ENCODE measurements around the gene ASB14. TPM values are rescaled to one million over a fixed set of nuclear protein-coding genes. Genes with fewer than 3 reads are reported as not detected.

Gene ASB14
- total and polyA plus RNA-seq, 2 donors (not counting 1 experiment from before 2014, with no cell fraction given): not detected

DNA sequence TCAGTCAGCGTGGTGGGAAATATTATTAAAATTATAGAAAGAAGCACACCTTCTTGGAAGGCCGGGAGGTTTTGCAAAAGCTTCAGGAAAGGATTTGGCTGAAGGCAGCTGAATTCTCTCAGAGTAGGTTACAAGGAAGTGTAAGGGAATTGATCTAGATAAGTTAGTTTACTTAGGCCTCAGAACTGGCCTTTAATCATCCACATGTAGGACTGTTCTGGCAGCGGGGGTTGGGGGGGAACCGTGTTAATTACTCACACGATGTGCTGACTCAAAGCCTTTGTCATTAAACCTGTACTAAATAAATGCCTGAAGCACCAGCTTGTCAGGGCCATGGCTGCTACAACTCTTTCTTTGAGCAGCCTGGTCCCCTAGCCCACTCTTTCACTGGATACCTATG is 12.8 kb downstream of the ASB14 start:
- CTCF ChIA-PET: interaction anchor here (0.7 kb wide), 1 partner anchor 682 kb away, joined by 3 read pairs; no protein-coding TSS in a partner anchor
- peaks cover 4% of the 10 kb centered on the region for H3K9me3 Mint-ChIP-seq (ENCODE audit: insufficient read depth)
- WGBS (ENCODE audit: insufficient coverage): 100% methylated on average over 1 of the region's 5 CpGs

GRCh38 chr3:57278237-57278636 is 14.2 kb downstream of the ASB14 start:
- H3K4me2 ChIP-seq (replicated peaks; ENCODE audit: low read depth, low read length, poor library complexity, severe bottlenecking): no peak overlapping the region
- intact Hi-C loops (cut with micrococcal nuclease): no loop called here
- H2AFZ ChIP-seq (ENCODE audit: insufficient read depth, low read depth, low read length, poor library complexity, severe bottlenecking): no peak overlapping the region
- Mint-ChIP-seq H3K4me1 (no peaks in the 10 kb centered on the region), H3K27me3 (no peaks in the 10 kb centered on the region), H3K9me3 (ENCODE audit: insufficient read depth) (peaks cover 4% of the 10 kb centered on the region), H3K4me3 (no peak overlapping the region), H3K27ac (no peak overlapping the region)
- no peak overlapping the region for H3K27ac ChIP-seq (ENCODE audit: low read length in 2 of 2)
- H3K36me3 ChIP-seq (replicated peaks in 1 of 2; ENCODE audit: control extremely low read depth in 1 of 2, control insufficient read depth in 1 of 2, extremely low read depth in 1 of 2, insufficient read depth in 2 of 2, low read length in 1 of 2): peaks cover 0 to 5% of the 10 kb centered on the region in 2 experiments
- ATAC-seq (ENCODE audit: low read depth): no peak
- no peaks in the 10 kb centered on the region for H3K79me2 ChIP-seq (ENCODE audit: control insufficient read depth, insufficient read depth, low read length)
- POLR2A ChIA-PET: no interaction called here
- whole genome bisulfite sequencing (ENCODE audit: insufficient coverage): 100% methylated on average over 1 of the region's 1 CpG
- H4K20me1 ChIP-seq (ENCODE audit: control insufficient read depth, insufficient read depth, low read length, poor library complexity, severe bottlenecking): no peaks in the 10 kb centered on the region
- no peaks in the 10 kb centered on the region for H3K4me1 ChIP-seq (ENCODE audit: control insufficient read depth in 2 of 2, insufficient read depth in 2 of 2, low read length in 2 of 2)
- TF ChIP-seq CTCF (IDR thresholded peaks at IDR 0.05) (no peak), EZH2 (IDR thresholded peaks at IDR 0.05; ENCODE audit: borderline replicate concordance, insufficient read depth, low read depth, low read length, poor library complexity, severe bottlenecking) (no peak)
- CTCF ChIA-PET: no interaction called here
- H3K4me3 ChIP-seq (ENCODE audit: control extremely low read depth in 1 of 5, extremely low read depth in 1 of 5, insufficient read depth in 1 of 5, low read depth in 2 of 5, low read length in 4 of 5): no peak overlapping the region
- H3K9ac ChIP-seq (ENCODE audit: low read length): no peak overlapping the region
- H3K9me3 ChIP-seq (ENCODE audit: control extremely low read depth in 1 of 3, control insufficient read depth in 2 of 3, insufficient read depth in 1 of 3, low read length in 2 of 3): peaks cover 0 to 12% (median 0%) of the 10 kb centered on the region in 3 donors
- DNase-seq: no peak
- H3K27me3 ChIP-seq (replicated peaks in 1 of 4; ENCODE audit: control extremely low read depth in 1 of 4, control insufficient read depth in 3 of 4, insufficient read depth in 4 of 4, low read length in 3 of 4): no peaks in the 10 kb centered on the region

More for the DNA sequence above, 12.8 kb downstream of the ASB14 start:
- intact Hi-C loops (cut with micrococcal nuclease): no loop called here
- Histone ChIP-seq H3K27me3 (replicated peaks in 1 of 4; ENCODE audit: control extremely low read depth in 1 of 4, control insufficient read depth in 3 of 4, insufficient read depth in 4 of 4, low read length in 3 of 4) (no peaks in the 10 kb centered on the region), H2AFZ (ENCODE audit: insufficient read depth, low read depth, low read length, poor library complexity, severe bottlenecking) (no peak overlapping the region), H3K4me1 (ENCODE audit: control insufficient read depth in 2 of 2, insufficient read depth in 2 of 2, low read length in 2 of 2) (no peaks in the 10 kb centered on the region), H4K20me1 (ENCODE audit: control insufficient read depth, insufficient read depth, low read length, poor library complexity, severe bottlenecking) (no peaks in the 10 kb centered on the region), H3K4me3 (ENCODE audit: control extremely low read depth in 1 of 5, extremely low read depth in 1 of 5, insufficient read depth in 1 of 5, low read depth in 2 of 5, low read length in 4 of 5) (no peak overlapping the region), H3K27ac (ENCODE audit: low read length in 2 of 2) (no peak overlapping the region), H3K36me3 (replicated peaks in 1 of 2; ENCODE audit: control extremely low read depth in 1 of 2, control insufficient read depth in 1 of 2, extremely low read depth in 1 of 2, insufficient read depth in 2 of 2, low read length in 1 of 2) (peaks cover 0 to 5% of the 10 kb centered on the region in 2 experiments), H3K9ac (ENCODE audit: low read length) (no peak overlapping the region), H3K79me2 (ENCODE audit: control insufficient read depth, insufficient read depth, low read length) (no peaks in the 10 kb centered on the region), H3K4me2 (replicated peaks; ENCODE audit: low read depth, low read length, poor library complexity, severe bottlenecking) (no peak overlapping the region), H3K9me3 (ENCODE audit: control extremely low read depth in 1 of 3, control insufficient read depth in 2 of 3, insufficient read depth in 1 of 3, low read length in 2 of 3) (peaks cover 0 to 12% (median 0%) of the 10 kb centered on the region in 3 donors)
- TF ChIP-seq EZH2 (IDR thresholded peaks at IDR 0.05; ENCODE audit: borderline replicate concordance, insufficient read depth, low read depth, low read length, poor library complexity, severe bottlenecking) (no peak), CTCF (IDR thresholded peaks at IDR 0.05) (no peak)
- no peak for DNase-seq
- Mint-ChIP-seq H3K27ac (no peak overlapping the region), H3K4me3 (no peak overlapping the region), H3K27me3 (no peaks in the 10 kb centered on the region), H3K4me1 (no peaks in the 10 kb centered on the region)
- POLR2A ChIA-PET: no interaction called here
- no peak for ATAC-seq (ENCODE audit: low read depth)
